Skeletal muscle satellite cell (primary cell): ENCODE measurements around the gene C1QA.

Source experiments
- H3K27me3 ChIP-seq: 2 replicates; pipeline ENCODE4 v1.7.0; 2013; ENCODE audit warnings: low read length; ENCODE audit not compliant: control insufficient read depth, insufficient read depth
- H3K36me3 ChIP-seq: 2 replicates; pipeline ENCODE4 v1.7.0; 2013; ENCODE audit warnings: mild to moderate bottlenecking, control low read depth, low read length; ENCODE audit not compliant: insufficient read depth
- H3K4me1 ChIP-seq: 2 replicates; pipeline ENCODE4 v1.7.0; 2013; ENCODE audit warnings: low read length; ENCODE audit not compliant: control insufficient read depth, insufficient read depth
- H3K4me2 ChIP-seq: 2 replicates; pipeline ENCODE4 v1.7.0; 2013; ENCODE audit warnings: mild to moderate bottlenecking, low read length
- H3K4me3 ChIP-seq: 2 replicates; pipeline ENCODE4 v1.7.0; 2013; ENCODE audit warnings: low read length
- H3K9ac ChIP-seq: 2 replicates; pipeline ENCODE4 v1.7.0; 2013; ENCODE audit warnings: mild to moderate bottlenecking, low read depth, low read length, moderate library complexity
- H3K9me3 ChIP-seq: replicated peaks from 2 replicates; pipeline ENCODE4 v1.7.0; 2013; ENCODE audit warnings: mild to moderate bottlenecking, control low read depth, low read length

C1QA gene

GRCh38 chr1:22600071-22600816 lies 36.2 kb upstream of the C1QA start:
- Histone ChIP-seq H3K27me3 (peaks cover 53% of the 10 kb centered on the region), H3K4me3 (no peak overlapping the region), H3K36me3 (no peaks in the 10 kb centered on the region), H3K9me3 (no peaks in the 10 kb centered on the region), H3K9ac (no peak overlapping the region), H3K4me2 (no peak overlapping the region), H3K4me1 (no peaks in the 10 kb centered on the region)

- H3K36me3 ChIP-seq = no peaks in the 10 kb centered on the region
- no peak overlapping the region for H3K4me2 ChIP-seq
- H3K27me3 ChIP-seq = peaks cover 54% of the 10 kb centered on the region
- no peaks in the 10 kb centered on the region for H3K9me3 ChIP-seq
- no peaks in the 10 kb centered on the region for H3K4me1 ChIP-seq
- no peak overlapping the region for H3K4me3 ChIP-seq
- H3K9ac ChIP-seq = no peak overlapping the region
Observed at GRCh38 chr1:22600817-22601605, 35.4 kb upstream of the C1QA start.

DNA sequence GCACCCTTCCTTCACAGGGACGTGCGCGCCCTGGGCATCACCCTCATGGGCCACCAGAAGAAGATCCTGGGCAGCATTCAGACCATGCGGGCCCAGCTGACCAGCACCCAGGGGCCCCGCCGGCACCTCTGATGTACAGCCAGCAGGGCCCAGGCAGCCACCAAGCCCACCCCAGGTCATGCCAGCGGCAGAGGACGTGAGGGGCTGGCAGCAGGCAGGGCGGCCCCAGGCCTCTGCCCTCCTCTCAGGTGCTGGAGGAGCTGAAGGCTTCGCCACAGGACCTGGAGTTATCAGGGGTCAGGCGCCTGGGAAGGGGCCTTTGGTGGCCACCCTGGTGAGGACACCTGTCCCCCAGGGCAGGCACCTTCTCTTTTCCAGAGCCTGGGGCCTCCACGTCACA lies 34.8 kb upstream of the C1QA start:
- Histone ChIP-seq H3K9me3 (no peaks in the 10 kb centered on the region), H3K4me1 (no peaks in the 10 kb centered on the region), H3K36me3 (no peaks in the 10 kb centered on the region), H3K4me2 (no peak overlapping the region), H3K4me3 (no peak overlapping the region), H3K9ac (no peak overlapping the region), H3K27me3 (peaks cover 60% of the 10 kb centered on the region)

DNA sequence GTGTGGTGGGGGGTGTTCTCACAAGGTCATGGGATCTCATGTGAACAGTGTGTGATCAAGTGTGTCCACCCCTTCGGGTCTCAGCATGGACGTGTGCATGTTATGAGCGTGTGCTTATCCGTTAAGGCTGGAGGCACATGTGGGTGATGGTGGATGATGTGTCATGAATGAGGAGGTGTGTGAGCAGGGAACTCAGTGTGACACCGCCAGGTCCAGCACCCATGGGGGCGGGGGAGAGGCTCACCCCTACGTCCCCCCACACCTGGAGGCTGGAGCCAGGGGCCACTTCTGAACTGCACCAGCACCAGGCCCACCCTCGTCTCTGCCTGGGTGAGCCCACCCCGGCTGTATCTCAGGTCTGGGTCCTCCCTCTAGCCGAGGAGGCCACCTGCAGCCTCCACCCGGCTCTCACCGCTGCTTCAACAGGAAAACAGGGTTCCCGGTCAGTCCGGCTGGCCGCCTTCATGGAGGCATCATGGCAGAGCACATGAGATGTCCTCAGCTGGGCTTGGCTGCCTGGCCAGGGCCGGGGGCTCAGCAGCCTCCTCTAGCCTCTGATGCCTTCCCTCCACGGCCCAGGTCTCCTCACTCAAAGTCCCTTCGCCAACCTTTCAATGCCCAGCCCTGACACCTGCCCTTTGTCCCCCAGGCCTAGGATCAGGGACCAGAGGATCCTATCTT lies 34.2 kb upstream of the C1QA start:
- H3K9me3 ChIP-seq = no peaks in the 10 kb centered on the region
- no peak overlapping the region for H3K9ac ChIP-seq
- H3K4me1 ChIP-seq = no peaks in the 10 kb centered on the region
- no peak overlapping the region for H3K4me3 ChIP-seq
- H3K27me3 ChIP-seq = peaks cover 65% of the 10 kb centered on the region
- H3K36me3 ChIP-seq = no peaks in the 10 kb centered on the region
- no peak overlapping the region for H3K4me2 ChIP-seq

DNA sequence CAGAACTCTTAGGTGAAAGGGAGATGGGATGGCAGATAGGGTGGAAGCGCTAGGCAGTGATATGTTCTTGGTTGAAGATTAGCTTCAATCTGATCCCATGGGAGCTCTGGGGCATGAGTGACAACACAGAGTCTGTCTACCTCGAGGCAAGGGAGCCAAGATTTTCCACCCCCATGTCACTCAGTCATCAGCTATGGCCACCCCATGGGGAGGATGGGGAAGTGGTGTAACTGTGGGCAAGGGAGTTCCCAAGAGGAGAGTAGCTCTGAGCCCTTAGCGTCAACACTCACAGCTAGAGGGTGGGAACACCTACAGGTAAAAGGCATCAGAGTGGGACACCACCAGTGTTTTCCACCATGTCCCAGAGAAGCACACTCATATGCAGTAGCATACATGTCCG lies 30.3 kb upstream of the C1QA start:
- Histone ChIP-seq H3K36me3 (no peaks in the 10 kb centered on the region), H3K4me1 (no peaks in the 10 kb centered on the region), H3K9me3 (no peaks in the 10 kb centered on the region), H3K4me3 (no peak overlapping the region), H3K27me3 (peaks cover 67% of the 10 kb centered on the region), H3K4me2 (no peak overlapping the region), H3K9ac (no peak overlapping the region)

DNA sequence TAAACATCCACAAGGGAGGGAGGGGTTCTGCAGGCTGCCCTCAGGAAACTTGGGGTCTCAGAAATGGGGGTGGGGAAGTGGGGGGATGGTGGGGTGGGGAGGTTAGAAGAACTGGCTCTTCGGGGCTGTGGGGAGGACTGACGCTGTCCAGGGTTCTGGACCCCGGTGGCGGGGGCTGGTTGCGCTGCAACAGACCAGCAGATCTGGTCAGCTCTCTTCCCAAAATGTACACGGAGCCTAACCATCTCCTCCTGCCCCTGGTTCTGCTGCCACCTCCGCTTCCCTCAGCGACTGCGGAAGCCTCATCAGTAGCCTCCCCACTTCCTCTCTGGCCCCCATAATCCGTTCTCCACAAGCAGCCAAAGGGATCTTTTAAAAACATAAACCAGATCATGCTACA lies 29.3 kb upstream of the C1QA start:
- Histone ChIP-seq H3K9me3 (no peaks in the 10 kb centered on the region), H3K4me1 (no peaks in the 10 kb centered on the region), H3K9ac (no peak overlapping the region), H3K36me3 (no peaks in the 10 kb centered on the region), H3K4me2 (no peak overlapping the region), H3K4me3 (no peak overlapping the region), H3K27me3 (peaks cover 63% of the 10 kb centered on the region)

DNA sequence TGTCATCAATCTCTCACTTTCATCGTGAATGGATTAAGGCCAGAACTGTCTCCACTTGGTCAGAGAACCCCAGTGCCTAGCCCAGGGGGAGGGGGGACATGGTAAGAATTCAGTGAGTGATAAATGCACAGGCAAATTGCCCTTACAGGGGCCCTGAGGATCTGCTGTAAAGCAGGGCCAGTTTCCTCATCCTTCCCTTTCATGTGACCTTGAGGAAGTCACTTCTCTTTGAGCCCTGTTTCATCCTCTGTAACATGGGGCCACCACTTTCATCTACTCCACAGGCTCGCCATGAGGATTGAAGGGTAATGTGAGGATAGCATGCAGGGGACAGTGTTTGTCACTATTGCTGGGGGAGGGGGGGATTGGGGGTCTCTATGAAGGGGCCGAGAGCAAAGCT lies 28.1 kb upstream of the C1QA start:
- Histone ChIP-seq H3K4me2 (no peak overlapping the region), H3K9me3 (no peaks in the 10 kb centered on the region), H3K27me3 (peaks cover 67% of the 10 kb centered on the region), H3K4me1 (no peaks in the 10 kb centered on the region), H3K36me3 (no peaks in the 10 kb centered on the region), H3K9ac (no peak overlapping the region), H3K4me3 (no peak overlapping the region)

- H3K4me1 ChIP-seq = no peaks in the 10 kb centered on the region
- no peak overlapping the region for H3K9ac ChIP-seq
- no peaks in the 10 kb centered on the region for H3K36me3 ChIP-seq
- H3K9me3 ChIP-seq = no peaks in the 10 kb centered on the region
- no peak overlapping the region for H3K4me3 ChIP-seq
- peaks cover 66% of the 10 kb centered on the region for H3K27me3 ChIP-seq
- H3K4me2 ChIP-seq = no peak overlapping the region
Observed at GRCh38 chr1:22609291-22609690, 27.1 kb upstream of the C1QA start.

GRCh38 chr1:22611530-22611947 lies 24.9 kb upstream of the C1QA start:
- no peak overlapping the region for H3K9ac ChIP-seq
- no peak overlapping the region for H3K4me3 ChIP-seq
- H3K36me3 ChIP-seq = no peaks in the 10 kb centered on the region
- H3K4me2 ChIP-seq = no peak overlapping the region
- no peaks in the 10 kb centered on the region for H3K9me3 ChIP-seq
- peaks cover 62% of the 10 kb centered on the region for H3K27me3 ChIP-seq
- no peaks in the 10 kb centered on the region for H3K4me1 ChIP-seq

GRCh38 chr1:22612671-22613571 lies 23.5 kb upstream of the C1QA start:
- no peaks in the 10 kb centered on the region for H3K36me3 ChIP-seq
- no peaks in the 10 kb centered on the region for H3K9me3 ChIP-seq
- no peak overlapping the region for H3K4me2 ChIP-seq
- no peak overlapping the region for H3K4me3 ChIP-seq
- H3K9ac ChIP-seq = no peak overlapping the region
- H3K4me1 ChIP-seq = no peaks in the 10 kb centered on the region
- H3K27me3 ChIP-seq = peaks cover 68% of the 10 kb centered on the region

DNA sequence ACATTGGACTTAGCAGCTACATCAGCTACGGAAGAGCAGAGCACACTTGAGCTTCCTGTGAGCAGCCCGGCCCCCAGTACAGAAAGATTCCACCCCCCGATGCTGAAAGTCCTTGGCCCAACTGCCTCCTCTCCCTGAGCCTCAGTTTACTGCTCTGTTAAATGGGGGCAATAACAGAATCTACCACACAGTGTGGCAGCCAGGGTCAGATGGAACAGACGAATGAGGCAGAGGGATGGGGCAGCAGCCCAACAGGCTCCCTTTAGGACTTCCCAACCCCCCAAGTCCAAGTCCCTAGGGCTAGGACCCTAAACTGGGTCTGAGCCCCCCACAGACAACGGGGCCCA lies 22.9 kb upstream of the C1QA start:
- Histone ChIP-seq H3K9me3 (no peaks in the 10 kb centered on the region), H3K4me3 (no peak overlapping the region), H3K4me1 (no peaks in the 10 kb centered on the region), H3K4me2 (no peak overlapping the region), H3K36me3 (no peaks in the 10 kb centered on the region), H3K27me3 (peaks cover 69% of the 10 kb centered on the region), H3K9ac (no peak overlapping the region)
